Psoas muscle (tissue), 8 donors: ENCODE results near the gene RNASE13. TPM values are rescaled to one million over a fixed set of nuclear protein-coding genes. Genes with fewer than 3 reads are reported as not detected.

Experiments used
- ATAC-seq, 4 donors: fragments of 200-7000 bp; cut with Tn5 transposase; one replicate each; pipeline ENCODE4 v1.9.1; 2020; ENCODE audit warnings: moderate library complexity in 3 of 4, mild to moderate bottlenecking in 2 of 4
- DNase-seq, 2 donors: peaks; one replicate each; pipeline ENCODE4 v3.0.0-alpha.2; 2020
- H3K27ac ChIP-seq: fragments of 200-600 bp; one replicate; pipeline ENCODE4 v1.8.0; 2022
- H3K27me3 ChIP-seq, 3 donors: fragments of 200-600 bp in 1 of 3; one replicate each; pipeline versions ENCODE4 v1.6.1 to v1.8.0; 2013 to 2022; ENCODE audit warnings: low read length in 2 of 3, mild to moderate bottlenecking in 2 of 3, moderate library complexity in 1 of 3; ENCODE audit not compliant: insufficient read depth in 3 of 3
- H3K36me3 ChIP-seq, 2 donors: fragments of 200-600 bp in 1 of 2; one replicate each; pipeline versions ENCODE4 v1.6.1 to v1.8.0; 2013 to 2022; ENCODE audit warnings: low read depth in 1 of 2, mild to moderate bottlenecking in 1 of 2, moderate library complexity in 1 of 2; ENCODE audit not compliant: insufficient read depth in 1 of 2
- H3K4me1 ChIP-seq: fragments of 200-600 bp; one replicate; pipeline ENCODE4 v1.8.0; 2022
- H3K4me3 ChIP-seq: fragments of 200-600 bp; one replicate; pipeline ENCODE4 v1.8.0; 2022; ENCODE audit warnings: mild to moderate bottlenecking
- H3K9me3 ChIP-seq: fragments of 200-600 bp; one replicate; pipeline ENCODE4 v1.8.0; 2022
- CTCF ChIP-seq: fragments of 200-600 bp; IDR thresholded peaks from one replicate; pipeline ENCODE4 v1.8.0; 2022; ENCODE audit warnings: antibody characterized with exemption
- WGBS, 3 donors: extraction: QIAGEN DNeasy Blood & Tissue Kit; methylation state at CpG; one replicate each; pipeline versions ENCODE4 v1.1.6 to v1.1.7; 2013; 5-methylcytosine and 5-hydroxymethylcytosine counted together
- intact Hi-C, 2 donors: fragments of 100-400 bp; cut with DNase I; formaldehyde crosslinking; loops; one replicate each; pipeline versions ENCODE4 v1.11.0 to v1.14.2; 2022
- polyA plus RNA-seq, 3 donors: library from polyadenylated mRNA; stranded (reverse); fragments of 200-250 nt; gene quantifications; one replicate each; pipeline ENCODE4 v1.2.3, GENCODE V29; 2013
- total RNA-seq, 4 donors: library from RNA; stranded (reverse); fragmentation: NEBNext Ultra II Directional in 2 of 4; extraction: Animal tissue kit (Norgen Biotek cat#: 25700) in 2 of 4; gene quantifications; one replicate each; pipeline versions ENCODE4 v1.2.1 to v1.2.4, GENCODE V29; 2021 to 2023
- donor health status: healthy with polysubstance abuse.
- donor health status: DM: no; HTN: no; CAD: no; lungs with moderate emphysema.
- donor health status: Bipolar disorder and iron deficiency.
- donor health status: healthy.
- donor health status: DM: yes; HTN: yes; CAD: no.
- donor health status: DM: no; HTN: no; CAD: no.
- donor health status: DM: no; HTN: no; CAD: no.
- donor health status: DM: yes; HTN: yes; CAD: no.

RNASE13 gene
- total and polyA plus RNA-seq, 7 donors = 0.05 TPM; not detected in 6

GRCh38 chr14:21026274-21026987 is 8.2 kb downstream of the RNASE13 start:
- peak overlapping the region; percentile 98 for H3K27ac ChIP-seq
- H3K36me3 ChIP-seq = peaks cover 0 to 13% of the 10 kb centered on the region in 2 donors
- peak overlapping the region; percentile 98 for H3K4me3 ChIP-seq
- 15 to 35% (median 19%) methylated on average over 7 of the region's 7 CpGs for whole genome bisulfite sequencing, 3 donors
- no peaks in the 10 kb centered on the region for H3K27me3 ChIP-seq
- peaks cover 44% of the 10 kb centered on the region for H3K4me1 ChIP-seq
- ATAC-seq = no peak
- no peaks in the 10 kb centered on the region for H3K9me3 ChIP-seq
- intact Hi-C loops = no loop called here
- TF ChIP-seq CTCF = no peak
- DNase-seq = peak; percentile 31 to 62

GRCh38 chr14:21025371-21026273 is 9.0 kb downstream of the RNASE13 start:
- Histone ChIP-seq H3K4me3 (peak overlapping the region; percentile 98), H3K4me1 (peaks cover 52% of the 10 kb centered on the region), H3K36me3 (peaks cover 0 to 21% of the 10 kb centered on the region in 2 donors), H3K27ac (peak overlapping the region; percentile 98), H3K9me3 (no peaks in the 10 kb centered on the region), H3K27me3 (no peaks in the 10 kb centered on the region)
- DNase-seq (peak; percentile 84 to 95), ATAC-seq (peak; percentile 63 to 76 (median 74))
- intact Hi-C loops = loop anchor here in 1 of 2 donors (1.0 kb wide), 1 partner anchor 14 kb away; no protein-coding TSS in a partner anchor
- TF ChIP-seq CTCF = no peak
- WGBS, 3 donors = 1% methylated on average over 41 to 58 of the region's 58 CpGs

- no peak for TF ChIP-seq CTCF
- peak; percentile 87 to 94 for DNase-seq
- peaks cover 0 to 30% of the 10 kb centered on the region in 2 donors for H3K36me3 ChIP-seq
- H3K4me1 ChIP-seq = peaks cover 59% of the 10 kb centered on the region
- no peaks in the 10 kb centered on the region for H3K9me3 ChIP-seq
- H3K27me3 ChIP-seq = no peaks in the 10 kb centered on the region
- 1% methylated on average over 50 to 72 of the region's 72 CpGs for WGBS, 3 donors
- H3K27ac ChIP-seq = peak within 1 kb of the TSS; percentile 98
- ATAC-seq = peak; percentile 77 to 78 (median 78)
- H3K4me3 ChIP-seq = peak within 1 kb of the TSS; percentile 98
- intact Hi-C loops = loop anchor here in 1 of 2 donors (1.0 kb wide), 1 partner anchor 15 kb away; no protein-coding TSS in a partner anchor
These were observed 9.8 kb downstream of the RNASE13 start, which contains the start of gene NDRG2 for GRCh38 chr14:21024585-21025370. Gene NDRG2 (minus strand): TSS chr14:21025061. CDS start chr14:21023315, 1,746 bp downstream.

GRCh38 chr14:21023817-21024584 is 10.6 kb downstream of the RNASE13 start:
- peak; percentile 20 to 61 for DNase-seq
- 7 to 11% (median 9%) methylated on average over 17 of the region's 17 CpGs for WGBS, 3 donors
- no peaks in the 10 kb centered on the region for H3K27me3 ChIP-seq
- H3K4me1 ChIP-seq = peaks cover 59% of the 10 kb centered on the region
- H3K4me3 ChIP-seq = peak overlapping the region; percentile 98
- intact Hi-C loops = no loop called here
- peak overlapping the region; percentile 98 for H3K27ac ChIP-seq
- no peaks in the 10 kb centered on the region for H3K9me3 ChIP-seq
- ATAC-seq = peak in 3 of 4 donors; percentile 1 to 27 (median 11)
- H3K36me3 ChIP-seq = peaks cover 2 to 38% of the 10 kb centered on the region in 2 donors
- TF ChIP-seq CTCF = no peak
